ENCODE measurements around the gene C1orf21.

C1orf21 gene

GRCh38 chr1:184504040-184504954 lies 117.5 kb downstream of the C1orf21 start:
- TF ChIP-seq GATA1 (IDR thresholded peaks at IDR 0.05; ENCODE audit: low read depth, low read length), result no peak
- TF ChIP-seq POLR2A (IDR thresholded peaks at IDR 0.05; ENCODE audit: low read length), result no peak
- no peak for DNase-seq

- TF ChIP-seq POLR2A (IDR thresholded peaks at IDR 0.05; ENCODE audit: low read length), result no peak
- no peak for TF ChIP-seq GATA1 (IDR thresholded peaks at IDR 0.05; ENCODE audit: low read depth, low read length)
- DNase-seq, result no peak
Measured at GRCh38 chr1:184504955-184505338, 118.1 kb downstream of the C1orf21 start.

GRCh38 chr1:184506481-184506880 lies 119.7 kb downstream of the C1orf21 start:
- TF ChIP-seq POLR2A (IDR thresholded peaks at IDR 0.05; ENCODE audit: low read length), result no peak
- no peak for TF ChIP-seq GATA1 (IDR thresholded peaks at IDR 0.05; ENCODE audit: low read depth, low read length)
- no peak for DNase-seq

GRCh38 chr1:184507165-184507564 lies 120.3 kb downstream of the C1orf21 start:
- DNase-seq, result no peak
- no peak for TF ChIP-seq GATA1 (IDR thresholded peaks at IDR 0.05; ENCODE audit: low read depth, low read length)
- TF ChIP-seq POLR2A (IDR thresholded peaks at IDR 0.05; ENCODE audit: low read length), result no peak

- no peak for DNase-seq
- no peak for TF ChIP-seq GATA1 (IDR thresholded peaks at IDR 0.05; ENCODE audit: low read depth, low read length)
- no peak for TF ChIP-seq POLR2A (IDR thresholded peaks at IDR 0.05; ENCODE audit: low read length)
Measured at GRCh38 chr1:184507604-184508280, 120.9 kb downstream of the C1orf21 start.

- TF ChIP-seq POLR2A (IDR thresholded peaks at IDR 0.05; ENCODE audit: low read length) (no peak), GATA1 (IDR thresholded peaks at IDR 0.05; ENCODE audit: low read depth, low read length) (no peak)
Measured at GRCh38 chr1:184509105-184509504, 122.3 kb downstream of the C1orf21 start.

GRCh38 chr1:184510110-184510509 lies 123.3 kb downstream of the C1orf21 start:
- TF ChIP-seq POLR2A (IDR thresholded peaks at IDR 0.05; ENCODE audit: low read length), result no peak
- TF ChIP-seq GATA1 (IDR thresholded peaks at IDR 0.05; ENCODE audit: low read depth, low read length), result no peak
- DNase-seq, result no peak

More at GRCh38 chr1:184509105-184509504, 122.3 kb downstream of the C1orf21 start:
- no peak for DNase-seq

- TF ChIP-seq POLR2A (IDR thresholded peaks at IDR 0.05; ENCODE audit: low read length), result no peak
- no peak for TF ChIP-seq GATA1 (IDR thresholded peaks at IDR 0.05; ENCODE audit: low read depth, low read length)
- no peak for DNase-seq
Measured at GRCh38 chr1:184512724-184513123, 125.9 kb downstream of the C1orf21 start.

- DNase-seq, result no peak
- TF ChIP-seq GATA1 (IDR thresholded peaks at IDR 0.05; ENCODE audit: low read depth, low read length) (no peak), POLR2A (IDR thresholded peaks at IDR 0.05; ENCODE audit: low read length) (no peak)
Measured at GRCh38 chr1:184513421-184513820, 126.6 kb downstream of the C1orf21 start.

GRCh38 chr1:184513966-184514365 lies 127.1 kb downstream of the C1orf21 start:
- DNase-seq, result no peak
- TF ChIP-seq GATA1 (IDR thresholded peaks at IDR 0.05; ENCODE audit: low read depth, low read length) (no peak), POLR2A (IDR thresholded peaks at IDR 0.05; ENCODE audit: low read length) (no peak)

GRCh38 chr1:184514447-184514846 lies 127.6 kb downstream of the C1orf21 start:
- TF ChIP-seq POLR2A (IDR thresholded peaks at IDR 0.05; ENCODE audit: low read length) (no peak), GATA1 (IDR thresholded peaks at IDR 0.05; ENCODE audit: low read depth, low read length) (no peak)
- DNase-seq, result no peak

GRCh38 chr1:184517130-184517529 lies 130.3 kb downstream of the C1orf21 start:
- TF ChIP-seq POLR2A (IDR thresholded peaks at IDR 0.05; ENCODE audit: low read length), result no peak
- TF ChIP-seq GATA1 (IDR thresholded peaks at IDR 0.05; ENCODE audit: low read depth, low read length), result no peak
- no peak for DNase-seq

GRCh38 chr1:184518736-184519357 lies 132.0 kb downstream of the C1orf21 start:
- TF ChIP-seq GATA1 (IDR thresholded peaks at IDR 0.05; ENCODE audit: low read depth, low read length), result no peak
- no peak for TF ChIP-seq POLR2A (IDR thresholded peaks at IDR 0.05; ENCODE audit: low read length)
- no peak for DNase-seq

- TF ChIP-seq GATA1 (IDR thresholded peaks at IDR 0.05; ENCODE audit: low read depth, low read length) (no peak), POLR2A (IDR thresholded peaks at IDR 0.05; ENCODE audit: low read length) (no peak)
- no peak for DNase-seq
Measured at GRCh38 chr1:184520336-184520735, 133.5 kb downstream of the C1orf21 start.
